GM18517 (cell line): Measurements from ENCODE around the gene FATE1.

ENCODE experiments used
- ATAC-seq: cut with Tn5 transposase; IDR thresholded peaks from one replicate; pipeline ENCODE4 v1.9.1; 2021; ENCODE audit warnings: mild to moderate bottlenecking, moderate library complexity; ENCODE audit not compliant: unreplicated experiment

Gene FATE1

GRCh38 chrX:151741606-151742005 lies 25.8 kb downstream of the FATE1 start:
- no peak for ATAC-seq

- ATAC-seq, result no peak
These were observed 26.5 kb downstream of the FATE1 start for GRCh38 chrX:151742311-151742710.

GRCh38 chrX:151743651-151744470 lies 28.0 kb downstream of the FATE1 start:
- ATAC-seq, result no peak

GRCh38 chrX:151745651-151746050 lies 29.8 kb downstream of the FATE1 start:
- ATAC-seq, result no peak

GRCh38 chrX:151746502-151746901 lies 30.7 kb downstream of the FATE1 start:
- ATAC-seq, result no peak

GRCh38 chrX:151750511-151750910 lies 34.7 kb downstream of the FATE1 start:
- ATAC-seq, result no peak

GRCh38 chrX:151752847-151753246 lies 37.0 kb downstream of the FATE1 start:
- no peak for ATAC-seq

- ATAC-seq, result peak; percentile 92
These were observed 37.6 kb downstream of the FATE1 start for GRCh38 chrX:151753313-151754046.

GRCh38 chrX:151754047-151754429 lies 38.2 kb downstream of the FATE1 start:
- no peak for ATAC-seq

- ATAC-seq, result no peak
These were observed 38.9 kb downstream of the FATE1 start for GRCh38 chrX:151754641-151755215.

- no peak for ATAC-seq
These were observed 43.3 kb downstream of the FATE1 start for GRCh38 chrX:151759041-151759708.

GRCh38 chrX:151762802-151763201 lies 47.0 kb downstream of the FATE1 start:
- no peak for ATAC-seq

- ATAC-seq, result no peak
These were observed 47.9 kb downstream of the FATE1 start for GRCh38 chrX:151763711-151764110.

GRCh38 chrX:151765026-151765425 lies 49.2 kb downstream of the FATE1 start:
- no peak for ATAC-seq

- no peak for ATAC-seq
These were observed 55.9 kb downstream of the FATE1 start for GRCh38 chrX:151771726-151772125.
